HG02588 (cell line): ENCODE measurements around the gene PYGB.
"Not testable (repeated sequence)": the region's sequence is repeated elsewhere in the genome, so short reads cannot be mapped to it uniquely, and the experiment has no call there.

ENCODE experiments used
- ATAC-seq: cut with Tn5 transposase; IDR thresholded peaks from one replicate; pipeline ENCODE4 v1.9.1; 2021; ENCODE audit warnings: mild to moderate bottlenecking, moderate library complexity; ENCODE audit not compliant: unreplicated experiment

PYGB gene

GRCh38 chr20:25309395-25310267 lies 61.7 kb downstream of the PYGB start:
- ATAC-seq, result no peak

- peak; percentile 94 for ATAC-seq
These were observed 62.5 kb downstream of the PYGB start for GRCh38 chr20:25310268-25310920.

GRCh38 chr20:25310921-25311728 lies 63.2 kb downstream of the PYGB start:
- ATAC-seq, result no peak

- not testable (repeated sequence) for ATAC-seq
These were observed 64.8 kb downstream of the PYGB start for GRCh38 chr20:25312716-25313115.

GRCh38 chr20:25313593-25313992 lies 65.7 kb downstream of the PYGB start:
- no peak for ATAC-seq

GRCh38 chr20:25314497-25315417 lies 66.9 kb downstream of the PYGB start:
- no peak for ATAC-seq

- no peak for ATAC-seq
These were observed 67.7 kb downstream of the PYGB start for GRCh38 chr20:25315418-25316210.

GRCh38 chr20:25316506-25317190 lies 68.8 kb downstream of the PYGB start:
- ATAC-seq, result no peak

GRCh38 chr20:25317351-25318075 lies 69.6 kb downstream of the PYGB start:
- no peak for ATAC-seq

GRCh38 chr20:25318471-25319240 lies 70.8 kb downstream of the PYGB start:
- peak; percentile 92 for ATAC-seq

GRCh38 chr20:25319241-25320034 lies 71.6 kb downstream of the PYGB start:
- ATAC-seq, result peak; percentile 4

GRCh38 chr20:25320035-25320800 lies 72.3 kb downstream of the PYGB start:
- ATAC-seq, result no peak

- no peak for ATAC-seq
These were observed 73.5 kb downstream of the PYGB start for GRCh38 chr20:25321262-25321831.

GRCh38 chr20:25321991-25322390 lies 74.1 kb downstream of the PYGB start:
- ATAC-seq, result no peak

GRCh38 chr20:25323496-25324246 lies 75.8 kb downstream of the PYGB start:
- ATAC-seq, result no peak
